Fibroblast of pulmonary artery (primary cell): Measurements from ENCODE around the gene KSR1.
"Not testable (repeated sequence)": the region's sequence is repeated elsewhere in the genome, so short reads cannot be mapped to it uniquely, and the experiment has no call there.

ENCODE experiments used
- DNase-seq: peaks from one replicate; pipeline ENCODE4 v3.0.0-alpha.2; 2010; ENCODE audit warnings: low read depth
- H3K4me3 ChIP-seq: replicated peaks from 2 replicates; pipeline ENCODE4 v1.5.1; 2011; ENCODE audit warnings: low read depth, mild to moderate bottlenecking, control low read depth, low read length, moderate library complexity
- TF ChIP-seq, protein P1 (sequence below): IDR thresholded peaks from 2 replicates; pipeline ENCODE4 v1.5.1; 2011; ENCODE audit warnings: mild to moderate bottlenecking, control low read depth, low read length, inconsistent platforms; ENCODE audit errors: missing control alignments

The KSR1 gene

DNA sequence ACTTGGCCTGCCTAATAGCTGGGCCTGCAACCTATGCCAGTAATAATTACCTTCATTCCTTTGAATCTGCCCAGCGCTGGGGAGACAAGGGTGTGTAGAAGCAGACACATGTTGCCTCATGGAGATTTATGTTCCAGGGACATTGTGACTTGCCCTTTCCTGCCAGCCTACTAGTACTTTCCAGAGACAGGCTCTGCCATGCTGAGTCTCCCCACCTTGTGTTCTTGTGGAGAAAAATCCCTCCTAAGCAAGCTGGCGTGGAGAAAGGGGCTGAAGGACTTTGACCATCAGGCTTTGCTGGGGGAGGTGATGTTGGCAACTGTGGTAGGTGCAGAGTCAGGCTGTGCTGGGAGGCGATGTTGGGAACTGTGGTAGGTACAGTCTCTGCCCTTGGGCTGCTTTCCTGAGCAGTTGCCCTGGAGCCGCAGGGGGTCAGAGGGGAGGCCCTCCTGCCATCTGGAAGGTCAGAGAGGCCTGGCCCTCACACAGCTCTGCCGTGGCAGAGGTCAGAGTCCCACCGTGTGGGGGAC is 4.0 kb downstream of the KSR1 start:
- TF ChIP-seq, protein P1, sequence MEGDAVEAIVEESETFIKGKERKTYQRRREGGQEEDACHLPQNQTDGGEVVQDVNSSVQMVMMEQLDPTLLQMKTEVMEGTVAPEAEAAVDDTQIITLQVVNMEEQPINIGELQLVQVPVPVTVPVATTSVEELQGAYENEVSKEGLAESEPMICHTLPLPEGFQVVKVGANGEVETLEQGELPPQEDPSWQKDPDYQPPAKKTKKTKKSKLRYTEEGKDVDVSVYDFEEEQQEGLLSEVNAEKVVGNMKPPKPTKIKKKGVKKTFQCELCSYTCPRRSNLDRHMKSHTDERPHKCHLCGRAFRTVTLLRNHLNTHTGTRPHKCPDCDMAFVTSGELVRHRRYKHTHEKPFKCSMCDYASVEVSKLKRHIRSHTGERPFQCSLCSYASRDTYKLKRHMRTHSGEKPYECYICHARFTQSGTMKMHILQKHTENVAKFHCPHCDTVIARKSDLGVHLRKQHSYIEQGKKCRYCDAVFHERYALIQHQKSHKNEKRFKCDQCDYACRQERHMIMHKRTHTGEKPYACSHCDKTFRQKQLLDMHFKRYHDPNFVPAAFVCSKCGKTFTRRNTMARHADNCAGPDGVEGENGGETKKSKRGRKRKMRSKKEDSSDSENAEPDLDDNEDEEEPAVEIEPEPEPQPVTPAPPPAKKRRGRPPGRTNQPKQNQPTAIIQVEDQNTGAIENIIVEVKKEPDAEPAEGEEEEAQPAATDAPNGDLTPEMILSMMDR, result no peak
- no peak for DNase-seq
- no peak overlapping the region for H3K4me3 ChIP-seq

DNA sequence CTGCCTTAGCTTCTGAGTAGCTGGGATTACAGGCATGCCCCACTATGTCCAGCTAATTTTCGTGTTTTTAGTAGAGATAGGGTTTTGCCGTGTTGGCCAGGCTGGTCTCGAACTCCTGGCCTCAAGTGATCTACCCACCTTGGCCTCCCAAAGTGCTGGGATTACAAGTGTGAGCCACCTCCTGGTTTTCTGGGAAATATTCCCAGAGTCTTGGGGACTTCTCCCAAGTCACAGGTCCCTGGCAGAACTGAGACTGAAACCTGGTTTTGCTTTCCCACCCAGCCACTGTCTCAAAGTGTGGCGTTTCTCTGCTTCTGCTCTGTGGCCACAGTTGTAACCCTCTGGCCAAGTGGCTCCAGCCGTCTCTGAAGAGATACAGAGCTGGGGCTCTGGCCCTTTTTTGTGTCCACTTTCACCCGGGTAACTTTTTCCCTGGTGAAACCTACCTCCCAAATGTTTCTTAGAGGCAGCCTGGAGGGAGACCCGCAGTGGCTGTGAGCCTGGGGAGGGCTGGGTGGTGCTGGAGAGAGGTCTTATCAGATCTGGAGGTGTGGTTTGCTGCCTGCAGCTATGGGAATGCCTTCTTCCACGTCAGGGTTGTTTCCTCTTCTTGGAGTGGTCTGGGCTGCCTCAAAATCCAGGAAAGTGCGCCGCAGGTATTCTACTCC is 5.1 kb downstream of the KSR1 start:
- no peak for DNase-seq
- no peak overlapping the region for H3K4me3 ChIP-seq
- TF ChIP-seq, protein P1, result no peak

DNA sequence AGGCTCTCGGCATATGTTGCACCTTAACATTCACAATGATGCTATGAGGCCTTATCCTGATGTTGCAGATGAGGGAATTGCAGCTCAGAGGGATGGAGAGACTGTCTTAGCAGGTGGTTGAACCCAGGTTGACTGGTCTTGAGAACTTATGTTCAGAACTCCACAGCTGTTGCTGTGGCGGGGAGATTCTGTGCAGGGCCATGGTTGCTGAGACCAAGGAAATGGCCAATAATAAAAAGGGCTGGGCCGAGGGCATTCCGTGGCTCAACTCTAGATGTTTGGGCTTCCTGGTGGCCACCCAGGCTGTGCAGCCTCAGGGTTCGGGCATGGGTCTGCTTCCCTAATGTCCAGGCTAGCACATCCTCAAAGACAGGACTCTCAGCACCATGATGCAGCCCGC is 5.9 kb downstream of the KSR1 start:
- DNase-seq, result no peak
- TF ChIP-seq, protein P1, result no peak
- no peak overlapping the region for H3K4me3 ChIP-seq

DNA sequence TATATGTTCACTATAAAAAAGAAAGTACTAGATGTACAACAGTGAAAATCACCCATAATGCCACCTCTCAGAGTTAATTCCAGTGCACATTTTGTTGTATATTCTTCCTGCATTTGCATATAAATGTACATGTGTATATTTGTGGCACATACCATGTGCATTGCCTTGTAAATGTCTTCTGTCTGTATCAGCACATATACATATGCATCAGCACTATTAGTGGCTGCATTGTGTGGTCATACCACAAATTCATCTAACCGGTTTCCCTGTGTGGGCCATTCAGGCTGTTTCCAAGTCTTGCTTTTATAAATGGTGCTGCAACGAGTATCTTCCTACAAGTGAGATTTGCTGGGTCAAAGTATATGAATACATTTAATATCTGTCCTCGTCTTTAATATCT is 6.5 kb downstream of the KSR1 start:
- no peak for DNase-seq
- H3K4me3 ChIP-seq, result no peak overlapping the region
- TF ChIP-seq, protein P1, result no peak

DNA sequence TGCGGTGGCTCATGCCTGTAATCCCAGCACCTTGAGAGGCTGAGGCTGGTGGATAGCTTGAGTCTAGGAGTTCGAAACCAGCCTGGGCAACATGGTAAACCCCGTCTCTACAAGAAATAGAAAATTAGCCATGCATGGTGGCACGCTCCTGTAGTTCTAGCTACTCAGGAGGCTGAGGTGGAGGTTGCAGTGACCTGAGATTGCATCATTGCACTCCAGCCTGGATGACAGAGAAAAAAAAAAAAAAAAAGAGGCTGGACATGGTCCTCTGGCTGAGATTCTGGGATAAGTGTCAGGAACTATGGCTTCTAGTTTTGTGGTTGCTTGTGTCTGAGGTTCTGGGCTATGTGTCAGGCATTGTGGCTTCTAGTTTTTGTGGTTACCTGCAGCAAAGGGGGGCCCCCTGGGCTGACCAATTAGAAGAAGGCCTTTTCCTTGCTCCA is 7.0 kb downstream of the KSR1 start:
- no peak overlapping the region for H3K4me3 ChIP-seq
- TF ChIP-seq, protein P1, result no peak
- DNase-seq, result no peak

DNA sequence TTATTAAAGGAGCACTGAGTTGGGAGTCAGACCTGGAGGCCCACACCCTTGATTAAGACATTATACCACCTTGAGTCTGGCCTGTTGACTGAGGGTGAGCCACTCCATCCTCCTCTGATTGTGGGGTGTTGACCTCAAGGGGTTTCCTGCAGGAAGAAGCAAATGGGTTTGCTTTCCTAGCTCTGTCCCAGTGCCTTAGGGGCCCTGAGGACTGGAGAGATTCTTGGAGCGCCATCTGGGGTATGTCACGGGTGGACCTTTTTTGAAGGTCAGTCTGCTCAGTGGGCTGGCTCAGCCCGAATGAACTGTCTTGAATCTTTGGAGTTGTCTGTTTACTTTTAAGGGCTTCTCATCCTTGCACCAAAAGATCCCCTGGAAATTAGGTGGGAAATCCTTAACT is 7.8 kb downstream of the KSR1 start:
- DNase-seq, H3K4me3 ChIP-seq: not testable (repeated sequence)

DNA sequence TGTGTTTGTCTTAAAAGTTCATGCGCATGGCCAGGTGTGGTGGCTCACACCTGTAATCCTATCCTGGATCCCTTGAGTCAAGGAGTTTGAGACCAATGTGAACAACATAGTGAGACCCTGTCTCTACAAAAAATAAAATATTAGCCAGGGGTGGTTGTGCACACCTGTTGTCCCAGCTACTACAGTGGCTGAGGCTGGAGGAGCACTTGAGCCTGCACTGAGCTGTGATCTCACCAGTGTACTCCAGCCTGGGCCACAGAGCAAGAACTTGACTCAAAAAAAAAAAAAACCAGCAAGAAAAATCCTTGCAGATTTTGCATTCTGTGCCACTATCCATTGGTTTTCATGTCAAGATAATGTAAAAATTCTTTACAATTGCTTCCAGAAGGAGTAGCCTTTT is 8.2 kb downstream of the KSR1 start:
- no peak for DNase-seq
- H3K4me3 ChIP-seq, result no peak overlapping the region
- TF ChIP-seq, protein P1, result no peak

DNA sequence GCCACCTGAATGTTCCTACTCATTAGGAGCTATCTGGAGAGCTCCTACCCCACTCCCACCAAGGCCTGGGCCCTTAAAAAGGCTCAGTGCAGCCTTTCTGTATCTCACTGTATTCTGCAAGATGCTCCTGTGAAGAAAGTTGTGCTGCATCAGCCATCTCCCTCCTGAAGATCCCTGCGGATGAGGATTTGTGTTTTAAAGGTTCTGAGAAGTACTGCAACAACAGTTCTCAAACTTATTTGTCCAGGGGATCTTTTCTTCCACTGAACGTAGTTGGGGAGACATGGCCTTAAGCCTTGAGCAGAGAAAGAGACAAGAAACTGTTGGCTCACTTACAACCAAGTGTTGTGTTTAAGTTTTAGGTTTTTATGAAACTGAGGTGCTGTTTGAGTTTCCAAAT is 9.6 kb downstream of the KSR1 start:
- not testable (repeated sequence) for DNase-seq, H3K4me3 ChIP-seq
